Stimulated activated CD4-positive, alpha-beta T cell treated with anti-CD3 and anti-CD28 coated beads, TNF-alpha, amount 100 ng/mL, for 4 hours (primary cell): ENCODE measurements around the gene RTTN.
"Not testable (repeated sequence)": the region's sequence is repeated elsewhere in the genome, so short reads cannot be mapped to it uniquely, and the experiment has no call there.

Experiments used
- DNase-seq, 3 experiments: peaks; one replicate each; pipeline ENCODE4 v3.0.0-alpha.2; 2020; ENCODE audit warnings: low read depth in 3 of 3

The RTTN gene

GRCh38 chr18:70205421-70206397 is at the start of gene RTTN:
TSS of gene RTTN (minus strand) at chr18:70205687. CDS start at chr18:70205658, 29 bp downstream.
- peak; percentile 77 to 81 (median 80) for DNase-seq

GRCh38 chr18:70250781-70251180 is 45.3 kb upstream of the RTTN start:
- DNase-seq: no peak

GRCh38 chr18:70249861-70250260 is 44.4 kb upstream of the RTTN start:
- not testable (repeated sequence) for DNase-seq

- DNase-seq: no peak
Measured at GRCh38 chr18:70249118-70249517, 43.6 kb upstream of the RTTN start.

- no peak for DNase-seq
Measured at GRCh38 chr18:70246061-70246466, 40.6 kb upstream of the RTTN start.

GRCh38 chr18:70243131-70243929 is 37.8 kb upstream of the RTTN start:
- DNase-seq: no peak

GRCh38 chr18:70236921-70237320 is 31.4 kb upstream of the RTTN start:
- DNase-seq: not testable (repeated sequence)

GRCh38 chr18:70235478-70235877 is 30.0 kb upstream of the RTTN start:
- DNase-seq: no peak

- no peak for DNase-seq
Measured at GRCh38 chr18:70234667-70235459, 29.4 kb upstream of the RTTN start.

- DNase-seq: no peak
Measured at GRCh38 chr18:70233974-70234373, 28.5 kb upstream of the RTTN start.

GRCh38 chr18:70232261-70232660 is 26.8 kb upstream of the RTTN start:
- DNase-seq: no peak

- no peak for DNase-seq
Measured at GRCh38 chr18:70229639-70230038, 24.2 kb upstream of the RTTN start.

GRCh38 chr18:70228536-70228935 is 23.0 kb upstream of the RTTN start:
- DNase-seq: no peak

GRCh38 chr18:70227438-70227837 is 22.0 kb upstream of the RTTN start:
- no peak for DNase-seq

- no peak for DNase-seq
Measured at GRCh38 chr18:70221915-70222278, 16.4 kb upstream of the RTTN start.

- DNase-seq: no peak
Measured at GRCh38 chr18:70221156-70221914, 15.8 kb upstream of the RTTN start.

- no peak for DNase-seq
Measured at GRCh38 chr18:70220628-70221027, 15.1 kb upstream of the RTTN start.

GRCh38 chr18:70219688-70220087 is 14.2 kb upstream of the RTTN start:
- DNase-seq: no peak

- DNase-seq: no peak
Measured at GRCh38 chr18:70216788-70217187, 11.3 kb upstream of the RTTN start.

- no peak for DNase-seq
Measured at GRCh38 chr18:70207181-70207580, 1.7 kb upstream of the RTTN start.

GRCh38 chr18:70200286-70200685 is 5.2 kb downstream of the RTTN start:
- DNase-seq: no peak
